Measurements from ENCODE around the gene FAM110C. TPM values are rescaled to one million over a fixed set of nuclear protein-coding genes. Genes with fewer than 3 reads are reported as not detected.

The FAM110C gene
- polyA plus RNA-seq, 4 donors: 1.3 to 17.9 (median 11.3) TPM

- no peak for DNase-seq (ENCODE audit: low read depth in 4 of 4, low spot score in 3 of 4)
Observed at GRCh38 chr2:11248-11941, 34.9 kb downstream of the FAM110C start.

GRCh38 chr2:10222-10875 is 36.0 kb downstream of the FAM110C start:
- no peak for DNase-seq (ENCODE audit: low read depth in 4 of 4, low spot score in 3 of 4)

Other genes with a start within 250 kb of the FAM110C start
- gene SH3YL1, start 217.5 kb upstream of the FAM110C start, polyA plus RNA-seq (ENCODE audit: insufficient read length in 4 of 4): 100 to 1,000 TPM in 3 of 4 donors, 10 to 100 TPM in 1; 47.7 to 124 (median 108) TPM
- gene ACP1, start 218.4 kb upstream of the FAM110C start, polyA plus RNA-seq (ENCODE audit: insufficient read length in 4 of 4): 100 to 1,000 TPM; 108 to 169 (median 154) TPM
- gene ALKAL2, start 241.6 kb upstream of the FAM110C start, polyA plus RNA-seq (ENCODE audit: insufficient read length in 4 of 4): 1 to 10 TPM; 4.6 to 8.1 (median 5.7) TPM